ENCODE measurements around the gene LIX1L. TPM values are rescaled to one million over a fixed set of nuclear protein-coding genes. Genes with fewer than 3 reads are reported as not detected.
A peak's percentile ranks its signal among the peaks of the same experiment; 100 is the strongest.

Gene LIX1L
- total and polyA plus RNA-seq, 2 of the 13 experiments (the other 11 are each of a cell fraction or from before 2014, with no cell fraction given) = 8.1 to 24.9 TPM

- TF ChIP-seq TERF1 (CRISPR knock-in tag; IDR thresholded peaks at IDR 0.05) (no peak), FOXC1 (CRISPR knock-in tag; IDR thresholded peaks at IDR 0.05; ENCODE audit: borderline replicate concordance) (peak; percentile 54; the same call in 1 of the 2 replicates), MYC (CRISPR knock-in tag; IDR thresholded peaks at IDR 0.05; ENCODE audit: borderline replicate concordance) (no peak), NR2F2 (IDR thresholded peaks at IDR 0.05; ENCODE audit: borderline replicate concordance, low read depth) (no peak), ZNF296 (CRISPR knock-in tag; conservative IDR thresholded peaks at IDR 0.05) (no peak), ZNF709 (CRISPR knock-in tag; IDR thresholded peaks at IDR 0.05) (no peak), ZFP37 (CRISPR knock-in tag; IDR thresholded peaks at IDR 0.05; ENCODE audit: borderline replicate concordance) (peak; percentile 90; the same call in 1 of the 2 replicates), KLF9 (CRISPR knock-in tag; IDR thresholded peaks at IDR 0.05; ENCODE audit: low read depth) (no peak), ZNF737 (CRISPR knock-in tag; IDR thresholded peaks at IDR 0.05; ENCODE audit: borderline replicate concordance) (no peak), TBX2 (CRISPR knock-in tag; IDR thresholded peaks at IDR 0.05; ENCODE audit: borderline replicate concordance) (peak; percentile 52; the same call in 1 of the 2 replicates), THAP9 (CRISPR knock-in tag; IDR thresholded peaks at IDR 0.05; ENCODE audit: borderline replicate concordance) (peak; percentile 84; the same call in 1 of the 2 replicates), ZNF160 (CRISPR knock-in tag; IDR thresholded peaks at IDR 0.05) (0 out of 2 replicates have a peak, but pooled peaks have one; percentile 48), ETV6 (CRISPR knock-in tag; conservative IDR thresholded peaks at IDR 0.05) (no peak), ZNF333 (CRISPR knock-in tag; IDR thresholded peaks at IDR 0.05; ENCODE audit: borderline replicate concordance) (no peak), ZSCAN29 (CRISPR knock-in tag; conservative IDR thresholded peaks at IDR 0.05) (no peak), GZF1 (CRISPR knock-in tag; IDR thresholded peaks at IDR 0.05) (no peak), ATM (IDR thresholded peaks at IDR 0.05; ENCODE audit: borderline replicate concordance) (no peak)
- TF ChIP-seq, protein P1, sequence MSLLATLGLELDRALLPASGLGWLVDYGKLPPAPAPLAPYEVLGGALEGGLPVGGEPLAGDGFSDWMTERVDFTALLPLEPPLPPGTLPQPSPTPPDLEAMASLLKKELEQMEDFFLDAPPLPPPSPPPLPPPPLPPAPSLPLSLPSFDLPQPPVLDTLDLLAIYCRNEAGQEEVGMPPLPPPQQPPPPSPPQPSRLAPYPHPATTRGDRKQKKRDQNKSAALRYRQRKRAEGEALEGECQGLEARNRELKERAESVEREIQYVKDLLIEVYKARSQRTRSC (CRISPR knock-in tag; IDR thresholded peaks at IDR 0.05; ENCODE audit: low read depth) = no peak
- TF ChIP-seq, protein P2, sequence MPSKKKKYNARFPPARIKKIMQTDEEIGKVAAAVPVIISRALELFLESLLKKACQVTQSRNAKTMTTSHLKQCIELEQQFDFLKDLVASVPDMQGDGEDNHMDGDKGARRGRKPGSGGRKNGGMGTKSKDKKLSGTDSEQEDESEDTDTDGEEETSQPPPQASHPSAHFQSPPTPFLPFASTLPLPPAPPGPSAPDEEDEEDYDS (CRISPR knock-in tag; IDR thresholded peaks at IDR 0.05) = peak; percentile 64; the same call in 1 of the 2 replicates
- TF ChIP-seq, protein P3, sequence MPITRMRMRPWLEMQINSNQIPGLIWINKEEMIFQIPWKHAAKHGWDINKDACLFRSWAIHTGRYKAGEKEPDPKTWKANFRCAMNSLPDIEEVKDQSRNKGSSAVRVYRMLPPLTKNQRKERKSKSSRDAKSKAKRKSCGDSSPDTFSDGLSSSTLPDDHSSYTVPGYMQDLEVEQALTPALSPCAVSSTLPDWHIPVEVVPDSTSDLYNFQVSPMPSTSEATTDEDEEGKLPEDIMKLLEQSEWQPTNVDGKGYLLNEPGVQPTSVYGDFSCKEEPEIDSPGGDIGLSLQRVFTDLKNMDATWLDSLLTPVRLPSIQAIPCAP (CRISPR knock-in tag; IDR thresholded peaks at IDR 0.05; ENCODE audit: low read depth) = no peak
These were observed 66.0 kb downstream of the LIX1L start (continued) for GRCh38 chr1:145891587-145892485.

All from HepG2 (cell line).